Measurements from ENCODE around the gene COPS9. TPM values are rescaled to one million over a fixed set of nuclear protein-coding genes. Genes with fewer than 3 reads are reported as not detected.

Gene COPS9
- total and polyA plus RNA-seq, 2 donors (not counting 1 experiment from before 2014, with no cell fraction given): 104 to 176 TPM

- TF ChIP-seq, protein P1, sequence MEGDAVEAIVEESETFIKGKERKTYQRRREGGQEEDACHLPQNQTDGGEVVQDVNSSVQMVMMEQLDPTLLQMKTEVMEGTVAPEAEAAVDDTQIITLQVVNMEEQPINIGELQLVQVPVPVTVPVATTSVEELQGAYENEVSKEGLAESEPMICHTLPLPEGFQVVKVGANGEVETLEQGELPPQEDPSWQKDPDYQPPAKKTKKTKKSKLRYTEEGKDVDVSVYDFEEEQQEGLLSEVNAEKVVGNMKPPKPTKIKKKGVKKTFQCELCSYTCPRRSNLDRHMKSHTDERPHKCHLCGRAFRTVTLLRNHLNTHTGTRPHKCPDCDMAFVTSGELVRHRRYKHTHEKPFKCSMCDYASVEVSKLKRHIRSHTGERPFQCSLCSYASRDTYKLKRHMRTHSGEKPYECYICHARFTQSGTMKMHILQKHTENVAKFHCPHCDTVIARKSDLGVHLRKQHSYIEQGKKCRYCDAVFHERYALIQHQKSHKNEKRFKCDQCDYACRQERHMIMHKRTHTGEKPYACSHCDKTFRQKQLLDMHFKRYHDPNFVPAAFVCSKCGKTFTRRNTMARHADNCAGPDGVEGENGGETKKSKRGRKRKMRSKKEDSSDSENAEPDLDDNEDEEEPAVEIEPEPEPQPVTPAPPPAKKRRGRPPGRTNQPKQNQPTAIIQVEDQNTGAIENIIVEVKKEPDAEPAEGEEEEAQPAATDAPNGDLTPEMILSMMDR (conservative IDR thresholded peaks at IDR 0.05 in 1 of 2, IDR thresholded peaks at IDR 0.05 in 1 of 2; ENCODE audit: low read depth in 1 of 2, low read length in 2 of 2): no peak
- TF ChIP-seq EZH2 (IDR thresholded peaks at IDR 0.05; ENCODE audit: low read length, missing control alignments): no peak
- no peak overlapping the region for H3K4me2 ChIP-seq (ENCODE audit: extremely low read depth, insufficient read depth, low read length)
- H2AFZ ChIP-seq (ENCODE audit: low read length): no peak overlapping the region
- no peaks in the 10 kb centered on the region for H3K9me3 ChIP-seq (ENCODE audit: control insufficient read depth, insufficient read depth, low read depth, low read length)
- no peaks in the 10 kb centered on the region for H3K79me2 ChIP-seq (ENCODE audit: control insufficient read depth, insufficient read depth, low read length)
- no peak for DNase-seq (ENCODE audit: low read depth in 2 of 2)
- H3K4me3 ChIP-seq (replicated peaks in 1 of 4; ENCODE audit: control extremely low read depth in 1 of 4, insufficient read depth in 1 of 4, low read depth in 3 of 4, low read length in 4 of 4): no peak overlapping the region
- H4K20me1 ChIP-seq (ENCODE audit: control insufficient read depth, extremely low read depth, insufficient read depth, low read length): no peaks in the 10 kb centered on the region
- H3K27ac ChIP-seq (ENCODE audit: insufficient read depth, low read length): no peak overlapping the region
- no peak overlapping the region for H3K9ac ChIP-seq (ENCODE audit: insufficient read depth, low read length)
- no peaks in the 10 kb centered on the region for H3K27me3 ChIP-seq (ENCODE audit: control insufficient read depth, insufficient read depth, low read length)
- no peaks in the 10 kb centered on the region for H3K4me1 ChIP-seq (ENCODE audit: control insufficient read depth, extremely low read depth, insufficient read depth, low read length)
- peaks cover 1% of the 10 kb centered on the region for H3K36me3 ChIP-seq (ENCODE audit: control insufficient read depth, insufficient read depth, low read length)
These were observed 14.4 kb downstream of the COPS9 start for GRCh38 chr2:240121675-240122074.

DNA sequence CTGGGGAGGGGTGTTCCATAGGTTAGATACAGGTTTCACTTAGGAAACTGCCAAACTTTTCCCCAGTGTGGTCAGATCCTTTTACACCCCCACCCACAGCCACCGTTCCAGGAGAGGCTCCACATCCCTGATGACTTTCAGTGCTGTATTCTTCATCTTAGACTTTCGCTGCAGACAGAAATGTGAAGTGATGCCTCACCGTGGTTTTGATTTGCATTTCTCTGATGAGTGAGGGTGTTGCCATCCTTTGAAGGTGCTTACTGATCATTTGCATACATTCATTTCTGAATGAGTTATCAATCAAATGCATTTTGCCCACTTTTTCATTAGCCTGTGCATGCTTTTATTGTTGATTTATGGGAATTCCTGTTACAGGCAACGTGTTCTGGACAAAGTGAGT is 14.9 kb downstream of the COPS9 start:
- no peaks in the 10 kb centered on the region for H3K9me3 ChIP-seq (ENCODE audit: control insufficient read depth, insufficient read depth, low read depth, low read length)

DNA sequence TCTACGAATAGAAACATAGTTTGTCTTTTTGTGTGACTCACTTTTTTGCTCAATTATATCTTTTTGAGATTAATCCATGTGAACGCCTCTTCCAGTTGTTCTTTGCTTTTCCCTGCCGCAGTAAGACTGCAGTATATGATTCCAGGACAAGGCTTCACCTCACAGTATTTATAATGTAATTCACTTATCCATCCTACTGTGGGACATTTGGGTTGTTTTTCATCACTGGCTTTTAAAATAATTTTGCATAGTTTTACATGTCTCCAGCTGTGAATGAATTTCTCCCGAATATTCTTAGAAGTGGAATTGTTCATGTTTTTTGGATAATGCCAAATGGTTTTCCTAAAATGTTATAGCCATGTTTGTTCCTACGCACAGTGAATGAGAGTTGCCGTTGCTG is 21.9 kb downstream of the COPS9 start:
- no peaks in the 10 kb centered on the region for H3K9me3 ChIP-seq (ENCODE audit: control insufficient read depth, insufficient read depth, low read depth, low read length)
- H3K4me3 ChIP-seq (replicated peaks in 1 of 4; ENCODE audit: control extremely low read depth in 1 of 4, insufficient read depth in 1 of 4, low read depth in 3 of 4, low read length in 4 of 4): no peak overlapping the region
- peaks cover 4% of the 10 kb centered on the region for H3K27me3 ChIP-seq (ENCODE audit: control insufficient read depth, insufficient read depth, low read length)
- no peak overlapping the region for H3K27ac ChIP-seq (ENCODE audit: insufficient read depth, low read length)
- TF ChIP-seq, protein P1 (conservative IDR thresholded peaks at IDR 0.05 in 1 of 2, IDR thresholded peaks at IDR 0.05 in 1 of 2; ENCODE audit: low read depth in 1 of 2, low read length in 2 of 2): no peak
- no peak for TF ChIP-seq EZH2 (IDR thresholded peaks at IDR 0.05; ENCODE audit: low read length, missing control alignments)
- H4K20me1 ChIP-seq (ENCODE audit: control insufficient read depth, extremely low read depth, insufficient read depth, low read length): no peaks in the 10 kb centered on the region
- H3K4me2 ChIP-seq (ENCODE audit: extremely low read depth, insufficient read depth, low read length): no peak overlapping the region
- DNase-seq (ENCODE audit: low read depth in 2 of 2): no peak
- H3K79me2 ChIP-seq (ENCODE audit: control insufficient read depth, insufficient read depth, low read length): no peaks in the 10 kb centered on the region
- H2AFZ ChIP-seq (ENCODE audit: low read length): no peak overlapping the region
- H3K4me1 ChIP-seq (ENCODE audit: control insufficient read depth, extremely low read depth, insufficient read depth, low read length): no peaks in the 10 kb centered on the region
- no peak overlapping the region for H3K9ac ChIP-seq (ENCODE audit: insufficient read depth, low read length)
- H3K36me3 ChIP-seq (ENCODE audit: control insufficient read depth, insufficient read depth, low read length): no peaks in the 10 kb centered on the region

More for the DNA sequence above, 14.9 kb downstream of the COPS9 start:
- Histone ChIP-seq H3K9ac (ENCODE audit: insufficient read depth, low read length) (no peak overlapping the region), H3K4me3 (replicated peaks in 1 of 4; ENCODE audit: control extremely low read depth in 1 of 4, insufficient read depth in 1 of 4, low read depth in 3 of 4, low read length in 4 of 4) (no peak overlapping the region), H3K79me2 (ENCODE audit: control insufficient read depth, insufficient read depth, low read length) (no peaks in the 10 kb centered on the region), H3K27me3 (ENCODE audit: control insufficient read depth, insufficient read depth, low read length) (no peaks in the 10 kb centered on the region), H3K4me2 (ENCODE audit: extremely low read depth, insufficient read depth, low read length) (no peak overlapping the region), H2AFZ (ENCODE audit: low read length) (no peak overlapping the region), H4K20me1 (ENCODE audit: control insufficient read depth, extremely low read depth, insufficient read depth, low read length) (no peaks in the 10 kb centered on the region), H3K27ac (ENCODE audit: insufficient read depth, low read length) (no peak overlapping the region), H3K4me1 (ENCODE audit: control insufficient read depth, extremely low read depth, insufficient read depth, low read length) (no peaks in the 10 kb centered on the region), H3K36me3 (ENCODE audit: control insufficient read depth, insufficient read depth, low read length) (peaks cover under 1% of the 10 kb centered on the region)
- TF ChIP-seq, protein P1 (conservative IDR thresholded peaks at IDR 0.05 in 1 of 2, IDR thresholded peaks at IDR 0.05 in 1 of 2; ENCODE audit: low read depth in 1 of 2, low read length in 2 of 2): no peak
- no peak for TF ChIP-seq EZH2 (IDR thresholded peaks at IDR 0.05; ENCODE audit: low read length, missing control alignments)
- no peak for DNase-seq (ENCODE audit: low read depth in 2 of 2)

All from fibroblast of lung (primary cell).